Prostate gland (tissue), 2 donors: Measurements from ENCODE around the gene GLYAT. TPM values are rescaled to one million over a fixed set of nuclear protein-coding genes. Genes with fewer than 3 reads are reported as not detected.

Experiments
- DNase-seq: peaks from one replicate; pipeline ENCODE4 v3.0.0-alpha.2; 2019; ENCODE audit warnings: low spot score
- H3K27ac ChIP-seq, 2 donors: fragments of 200-600 bp; sonication (generic); 2 replicates each; pipeline ENCODE4 v1.5.1; 2017 to 2019
- H3K27me3 ChIP-seq: fragments of 200-600 bp; sonication (generic); replicated peaks from 2 replicates; pipeline ENCODE4 v1.5.1; 2019; ENCODE audit not compliant: insufficient read depth
- H3K36me3 ChIP-seq, 2 donors: fragments of 200-600 bp; sonication (generic); 1 replicate in 1 of 2; 2 replicates in 1 of 2; pipeline versions ENCODE4 v1.5.1 to v1.8.1; 2017 to 2019
- H3K4me1 ChIP-seq: fragments of 200-600 bp; sonication (generic); replicated peaks from 2 replicates; pipeline ENCODE4 v1.5.1; 2019
- H3K4me3 ChIP-seq, 2 donors: fragments of 200-600 bp; sonication (generic); 2 replicates each; pipeline ENCODE4 v1.5.1; 2017 to 2019
- H3K9me3 ChIP-seq: fragments of 200-600 bp; sonication (generic); 2 replicates; pipeline ENCODE4 v1.5.1; 2017
- CTCF ChIP-seq, 4 experiments: fragments of 200-600 bp in 2 of 4; fragments of 450-650 bp in 2 of 4; sonication (generic) in 2 of 4; IDR thresholded peaks; 1 replicate in 3 of 4; 2 replicates in 1 of 4; pipeline ENCODE4 v1.5.1; 2016 to 2019; ENCODE audit warnings: antibody characterized with exemption in 4 of 4, mild to moderate bottlenecking in 2 of 4, moderate library complexity in 2 of 4
- POLR2A ChIP-seq: fragments of 450-650 bp; IDR thresholded peaks from one replicate; pipeline ENCODE4 v1.6.1; 2016; ENCODE audit warnings: antibody characterized with exemption, mild to moderate bottlenecking
- POLR2AphosphoS5 ChIP-seq: sonication (generic); formaldehyde crosslinking; IDR thresholded peaks from one replicate; pipeline ENCODE4 v1.6.1; 2017; ENCODE audit warnings: antibody characterized with exemption
- WGBS: methylation state at CpG from one replicate; pipeline ENCODE4 v1.1.5; 2018; 5-methylcytosine and 5-hydroxymethylcytosine counted together
- intact Hi-C: fragments of 100-400 bp; cut with DNase I; formaldehyde crosslinking; loops from one replicate; pipeline ENCODE4 v1.14.2; 2022
- total RNA-seq, 2 donors: library from RNA; depleted of rRNA; stranded (reverse); fragments of >200 nt; gene quantifications; one replicate each; pipeline ENCODE4 v1.1.0, GENCODE V29; 2016

GLYAT gene
- total RNA-seq, 2 donors from 2014 or later: not detected

DNA sequence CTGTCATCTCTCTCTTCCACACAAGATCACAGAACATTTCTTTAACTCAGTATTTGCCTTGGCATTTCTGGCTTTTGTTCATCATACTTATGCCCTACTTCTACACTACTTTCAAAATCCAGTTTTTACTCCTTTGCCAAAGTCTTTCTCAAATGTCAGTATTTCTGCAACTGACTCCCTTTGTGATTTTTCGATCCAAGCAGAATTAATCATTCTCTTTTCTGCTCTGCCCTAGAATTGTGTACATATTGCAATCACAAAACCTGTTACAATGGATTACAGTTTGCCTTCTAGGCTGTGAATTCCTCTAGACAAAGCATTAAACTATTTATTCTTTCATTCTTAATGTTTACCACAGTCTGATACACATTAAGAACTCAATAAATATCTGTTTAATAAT, 33.3 kb upstream of the GLYAT start:
- no peak overlapping the region for H3K4me3 ChIP-seq
- WGBS: 40% methylated on average over 1 of the region's 1 CpG
- intact Hi-C loops: no loop called here
- no peaks in the 10 kb centered on the region for H3K4me1 ChIP-seq
- H3K36me3 ChIP-seq: no peaks in the 10 kb centered on the region
- TF ChIP-seq POLR2A (no peak), CTCF (IDR thresholded peaks at IDR 0.05) (no peak), POLR2AphosphoS5 (no peak)
- H3K9me3 ChIP-seq: no peaks in the 10 kb centered on the region
- no peak for DNase-seq
- H3K27ac ChIP-seq: no peak overlapping the region
- H3K27me3 ChIP-seq: no peaks in the 10 kb centered on the region

DNA sequence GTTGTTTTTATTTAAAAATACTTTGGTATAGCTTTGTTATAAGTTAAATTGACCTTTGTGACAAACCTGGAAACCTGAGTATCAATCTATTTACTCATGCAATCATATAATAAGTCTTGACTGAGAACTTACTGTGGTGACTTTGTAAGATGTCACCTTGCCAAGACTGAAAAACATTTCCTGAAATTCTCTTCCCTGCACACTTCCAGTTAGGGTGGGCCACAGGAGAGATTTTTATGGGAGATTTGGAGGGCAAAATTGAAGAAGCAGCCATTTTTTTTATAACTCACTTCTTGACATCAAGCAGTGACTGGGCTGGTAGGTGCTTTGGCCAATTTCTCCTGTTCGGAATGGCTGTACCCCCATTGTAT, 31.4 kb upstream of the GLYAT start:
- WGBS: 84% methylated on average over 1 of the region's 1 CpG
- no peak overlapping the region for H3K4me3 ChIP-seq
- H3K27ac ChIP-seq: no peak overlapping the region

GRCh38 chr11:58762284-58763119, 30.8 kb upstream of the GLYAT start:
- Histone ChIP-seq H3K27ac (no peak overlapping the region), H3K27me3 (no peaks in the 10 kb centered on the region), H3K36me3 (no peaks in the 10 kb centered on the region), H3K4me1 (no peaks in the 10 kb centered on the region), H3K4me3 (no peak overlapping the region), H3K9me3 (no peaks in the 10 kb centered on the region)
- 57% methylated on average over 6 of the region's 6 CpGs for WGBS
- no peak for DNase-seq
- intact Hi-C loops: no loop called here
- no peak for TF ChIP-seq POLR2A
- no peak for TF ChIP-seq POLR2AphosphoS5
- TF ChIP-seq CTCF (IDR thresholded peaks at IDR 0.05): no peak

More for the DNA sequence above, 31.4 kb upstream of the GLYAT start:
- Histone ChIP-seq H3K27me3 (no peaks in the 10 kb centered on the region), H3K4me1 (no peaks in the 10 kb centered on the region), H3K9me3 (no peaks in the 10 kb centered on the region), H3K36me3 (no peaks in the 10 kb centered on the region)
- no peak for DNase-seq
- intact Hi-C loops: no loop called here
- TF ChIP-seq POLR2AphosphoS5: no peak
- no peak for TF ChIP-seq CTCF (IDR thresholded peaks at IDR 0.05)
- no peak for TF ChIP-seq POLR2A

GRCh38 chr11:58757439-58757838, 25.7 kb upstream of the GLYAT start:
- Histone ChIP-seq H3K4me1 (no peaks in the 10 kb centered on the region), H3K36me3 (no peaks in the 10 kb centered on the region), H3K4me3 (no peak overlapping the region), H3K9me3 (no peaks in the 10 kb centered on the region), H3K27me3 (no peaks in the 10 kb centered on the region), H3K27ac (no peak overlapping the region)
- intact Hi-C loops: no loop called here
- TF ChIP-seq CTCF (IDR thresholded peaks at IDR 0.05): no peak
- TF ChIP-seq POLR2A: no peak
- no peak for TF ChIP-seq POLR2AphosphoS5
- no peak for DNase-seq
